Neural progenitor cell (in vitro differentiated cells): ENCODE results near the gene SLX4IP.

Experiments
- CTCF ChIP-seq: fragments of 200-600 bp; sonication (generic); IDR thresholded peaks from 2 replicates; pipeline ENCODE4 v1.5.1; 2017; ENCODE audit warnings: antibody characterized with exemption, mild to moderate bottlenecking
- EZH2phosphoT487 ChIP-seq: fragments of 200-600 bp; sonication (generic); IDR thresholded peaks from 2 replicates; pipeline ENCODE4 v1.6.1; 2017; ENCODE audit warnings: antibody characterized with exemption

DNA sequence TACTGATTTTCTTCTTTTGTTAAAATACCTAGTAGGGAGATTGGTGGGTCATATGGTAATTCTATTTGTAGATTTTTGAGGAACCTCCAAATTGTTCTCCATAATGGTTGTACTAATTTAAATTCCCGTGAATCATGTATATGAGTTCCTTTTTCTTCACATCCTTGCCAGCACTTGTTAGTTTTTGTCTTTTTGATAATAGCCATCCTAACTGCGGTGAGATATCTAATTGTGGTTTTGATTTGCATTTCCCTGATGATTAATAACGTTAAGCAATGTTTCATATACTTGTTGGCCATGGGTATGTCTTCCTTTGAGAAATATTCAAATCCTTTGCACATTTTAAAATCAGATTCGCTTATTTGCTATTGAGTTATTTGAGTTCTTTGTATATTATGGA lies 127.8 kb downstream of the SLX4IP start:
- TF ChIP-seq CTCF (no peak), EZH2phosphoT487 (no peak)
